ENCODE measurements around the gene RAB3C.

- TF ChIP-seq, protein P1, sequence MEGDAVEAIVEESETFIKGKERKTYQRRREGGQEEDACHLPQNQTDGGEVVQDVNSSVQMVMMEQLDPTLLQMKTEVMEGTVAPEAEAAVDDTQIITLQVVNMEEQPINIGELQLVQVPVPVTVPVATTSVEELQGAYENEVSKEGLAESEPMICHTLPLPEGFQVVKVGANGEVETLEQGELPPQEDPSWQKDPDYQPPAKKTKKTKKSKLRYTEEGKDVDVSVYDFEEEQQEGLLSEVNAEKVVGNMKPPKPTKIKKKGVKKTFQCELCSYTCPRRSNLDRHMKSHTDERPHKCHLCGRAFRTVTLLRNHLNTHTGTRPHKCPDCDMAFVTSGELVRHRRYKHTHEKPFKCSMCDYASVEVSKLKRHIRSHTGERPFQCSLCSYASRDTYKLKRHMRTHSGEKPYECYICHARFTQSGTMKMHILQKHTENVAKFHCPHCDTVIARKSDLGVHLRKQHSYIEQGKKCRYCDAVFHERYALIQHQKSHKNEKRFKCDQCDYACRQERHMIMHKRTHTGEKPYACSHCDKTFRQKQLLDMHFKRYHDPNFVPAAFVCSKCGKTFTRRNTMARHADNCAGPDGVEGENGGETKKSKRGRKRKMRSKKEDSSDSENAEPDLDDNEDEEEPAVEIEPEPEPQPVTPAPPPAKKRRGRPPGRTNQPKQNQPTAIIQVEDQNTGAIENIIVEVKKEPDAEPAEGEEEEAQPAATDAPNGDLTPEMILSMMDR (IDR thresholded peaks at IDR 0.05) = no peak
- TF ChIP-seq POLR2A (IDR thresholded peaks at IDR 0.05) = no peak
These were observed 38.7 kb upstream of the RAB3C start for GRCh38 chr5:58544195-58544594.
